Type B pancreatic cell (in vitro differentiated cells): ENCODE measurements around the gene CXCR6. TPM values are rescaled to one million over a fixed set of nuclear protein-coding genes. Genes with fewer than 3 reads are reported as not detected.

Experiments
- DNase-seq: peaks from one replicate; pipeline ENCODE4 v3.0.0; 2021; ENCODE audit warnings: mixed read lengths; ENCODE audit not compliant: unreplicated experiment; ENCODE audit errors: extremely low spot score
- H3K27ac Mint-ChIP-seq: 2 replicates; pipeline ENCODE4 v1.8.0; 2021; ENCODE audit warnings: mild to moderate bottlenecking, mixed read lengths
- H3K27me3 Mint-ChIP-seq: 2 replicates; pipeline ENCODE4 v1.8.0; 2021; ENCODE audit warnings: mixed read lengths
- H3K36me3 Mint-ChIP-seq: 2 replicates; pipeline ENCODE4 v1.8.0; 2021; ENCODE audit warnings: mixed read lengths
- H3K4me1 Mint-ChIP-seq: one replicate; pipeline ENCODE4 v1.8.0; 2021; ENCODE audit warnings: mixed read lengths; ENCODE audit not compliant: unreplicated experiment
- H3K4me3 Mint-ChIP-seq: 2 replicates; pipeline ENCODE4 v1.8.0; 2021; ENCODE audit warnings: mild to moderate bottlenecking, mixed read lengths
- H3K9me3 Mint-ChIP-seq: 2 replicates; pipeline ENCODE4 v1.8.0; 2021; ENCODE audit warnings: mixed read lengths
- CTCF ChIP-seq: fragments of 200-600 bp; sonication (generic); conservative IDR thresholded peaks from 2 replicates; pipeline ENCODE4 v1.5.0; 2021; ENCODE audit warnings: antibody characterized with exemption, mild to moderate bottlenecking
- total RNA-seq: library from RNA; stranded (reverse); gene quantifications from 2 replicates; pipeline ENCODE4 v1.2.1, GENCODE V29; 2021; ENCODE audit warnings: low replicate concordance

Gene CXCR6
- total RNA-seq, 1 donor from 2014 or later = not detected

DNA sequence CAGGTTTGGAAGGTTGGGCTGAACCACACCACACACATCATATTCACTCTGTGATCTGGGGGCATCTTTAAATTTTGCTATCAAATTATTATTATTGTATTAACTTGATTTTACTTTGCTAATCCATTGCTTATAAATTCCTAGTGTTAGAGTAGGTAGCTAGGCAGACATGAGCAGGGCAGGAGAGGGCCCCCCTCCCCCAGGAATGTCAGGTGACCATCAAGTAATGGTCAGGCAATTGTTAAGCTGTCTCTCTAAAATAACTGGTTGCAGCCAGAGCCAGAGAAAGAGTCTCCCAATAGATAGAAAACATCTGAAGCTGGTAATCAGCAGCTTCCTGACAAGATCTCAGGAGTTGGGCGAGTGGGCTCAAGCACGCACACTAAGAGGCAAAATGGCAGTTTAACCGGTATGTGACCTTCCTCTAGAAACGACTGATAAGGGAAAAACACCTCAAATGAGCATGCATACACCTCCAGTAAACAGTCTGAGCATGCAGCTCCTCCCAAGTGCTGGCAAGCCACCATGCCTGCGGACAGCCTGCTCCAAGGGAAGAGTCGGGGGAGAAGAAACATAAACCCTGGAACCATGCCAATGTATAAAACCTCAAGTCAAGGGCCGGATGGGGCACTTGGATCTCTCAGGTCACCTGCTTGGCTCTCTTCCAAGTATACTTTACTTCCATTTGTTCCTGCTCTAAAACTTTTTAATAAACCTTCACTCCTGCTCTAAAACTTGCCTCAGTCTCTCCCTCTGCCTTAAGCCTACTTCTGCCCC is 3.1 kb upstream of the CXCR6 start:
- Mint-ChIP-seq H3K27ac (no peak overlapping the region), H3K9me3 (no peaks in the 10 kb centered on the region), H3K4me3 (no peak overlapping the region), H3K36me3 (peaks cover 5% of the 10 kb centered on the region), H3K4me1 (peaks cover 7% of the 10 kb centered on the region), H3K27me3 (no peaks in the 10 kb centered on the region)
- DNase-seq = no peak
- no peak for TF ChIP-seq CTCF

- H3K27ac Mint-ChIP-seq = no peak overlapping the region
- H3K4me1 Mint-ChIP-seq = peaks cover 7% of the 10 kb centered on the region
- no peak overlapping the region for H3K4me3 Mint-ChIP-seq
- no peaks in the 10 kb centered on the region for H3K36me3 Mint-ChIP-seq
- no peaks in the 10 kb centered on the region for H3K27me3 Mint-ChIP-seq
- H3K9me3 Mint-ChIP-seq = no peaks in the 10 kb centered on the region
- TF ChIP-seq CTCF = no peak
- DNase-seq = no peak
These were observed 2.4 kb upstream of the CXCR6 start for GRCh38 chr3:45940781-45941365.

DNA sequence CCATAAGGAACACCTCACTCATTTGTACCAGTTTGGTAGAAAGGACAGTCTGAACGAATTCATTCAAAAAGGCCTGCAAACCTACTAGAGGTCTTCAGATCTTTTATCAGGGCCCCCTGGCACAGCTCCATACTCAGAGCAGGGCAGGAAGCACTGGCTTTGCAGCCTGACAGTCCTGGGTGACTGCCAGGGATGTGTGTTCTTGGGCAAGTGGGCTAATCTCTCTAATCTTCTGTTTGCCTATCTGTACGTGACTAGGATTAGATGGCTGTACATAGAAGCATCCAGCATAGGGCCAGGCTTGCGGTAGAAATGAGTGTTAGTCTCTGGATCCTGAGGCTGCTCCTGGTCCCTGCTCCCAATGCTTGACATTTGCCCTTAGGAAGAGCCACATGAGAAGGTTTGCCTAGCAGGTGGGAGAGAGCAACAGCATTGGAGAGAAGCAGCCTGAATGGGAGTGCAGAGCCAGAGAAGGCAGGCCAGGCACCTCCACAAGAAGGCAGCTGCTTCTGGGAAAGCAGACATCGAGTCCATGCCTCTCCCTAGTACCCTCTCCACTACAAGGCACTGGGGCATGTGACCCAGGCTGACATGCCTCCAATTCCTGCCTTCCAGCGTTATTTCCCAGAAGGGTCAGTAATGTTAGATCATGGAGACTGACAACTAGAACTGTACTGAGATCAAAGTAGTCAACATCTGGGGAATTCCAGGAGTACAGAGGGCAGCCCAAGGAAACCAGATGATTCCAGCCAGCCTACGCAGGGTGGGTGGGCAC is 1.0 kb upstream of the CXCR6 start:
- TF ChIP-seq CTCF = no peak
- Mint-ChIP-seq H3K27me3 (no peaks in the 10 kb centered on the region), H3K27ac (no peak overlapping the region), H3K9me3 (no peaks in the 10 kb centered on the region), H3K4me1 (peaks cover 7% of the 10 kb centered on the region), H3K36me3 (no peaks in the 10 kb centered on the region), H3K4me3 (no peak overlapping the region)
- no peak for DNase-seq

GRCh38 chr3:45944830-45945620 is 1.8 kb downstream of the CXCR6 start:
- no peak for TF ChIP-seq CTCF
- peaks cover 7% of the 10 kb centered on the region for H3K36me3 Mint-ChIP-seq
- H3K27me3 Mint-ChIP-seq = no peaks in the 10 kb centered on the region
- H3K27ac Mint-ChIP-seq = no peak overlapping the region
- no peaks in the 10 kb centered on the region for H3K9me3 Mint-ChIP-seq
- H3K4me3 Mint-ChIP-seq = no peak overlapping the region
- no peak for DNase-seq
- H3K4me1 Mint-ChIP-seq = peaks cover 7% of the 10 kb centered on the region

- Mint-ChIP-seq H3K4me3 (no peak overlapping the region), H3K27ac (no peak overlapping the region), H3K9me3 (no peaks in the 10 kb centered on the region), H3K27me3 (no peaks in the 10 kb centered on the region), H3K4me1 (no peaks in the 10 kb centered on the region), H3K36me3 (peaks cover 7% of the 10 kb centered on the region)
- no peak for TF ChIP-seq CTCF
- no peak for DNase-seq
These were observed 3.0 kb downstream of the CXCR6 start for GRCh38 chr3:45946307-45946706.
